Stimulated activated CD8-positive, alpha-beta memory T cell treated with anti-CD3 and anti-CD28 coated beads, Interleukin-4, amount 100 ng/mL, for 24 hours (primary cell): Measurements from ENCODE around the gene SYMPK.
A peak's percentile ranks its signal among the peaks of the same experiment; 100 is the strongest.

Source experiments
- DNase-seq: peaks from one replicate; pipeline ENCODE4 v3.0.0-alpha.2; 2020; ENCODE audit warnings: low read depth

SYMPK gene

GRCh38 chr19:45825263-45825605 is 37.7 kb downstream of the SYMPK start:
- no peak for DNase-seq

- no peak for DNase-seq
Measured at GRCh38 chr19:45824531-45825262, 38.2 kb downstream of the SYMPK start.

GRCh38 chr19:45824041-45824471 is 38.9 kb downstream of the SYMPK start:
- DNase-seq, result no peak

DNA sequence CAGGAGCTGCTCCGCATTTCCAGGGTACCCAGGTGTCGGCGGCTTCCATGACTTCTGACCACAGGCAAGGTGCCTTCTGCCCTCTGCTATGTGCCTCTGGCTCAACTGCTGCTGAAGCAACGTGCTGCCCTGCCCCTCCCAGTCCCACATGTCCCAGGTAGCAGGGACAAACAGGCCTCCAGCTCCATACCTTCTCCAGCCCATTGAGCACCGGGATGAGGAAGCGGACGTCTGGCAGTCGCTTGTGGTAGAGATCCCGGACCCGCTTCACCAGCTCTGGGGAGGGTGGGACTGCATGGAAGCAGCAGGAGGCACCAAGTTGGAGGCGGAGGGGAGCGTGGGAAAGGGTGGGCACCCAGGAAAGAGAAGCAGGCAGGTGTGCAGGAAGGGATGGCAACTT is 39.8 kb downstream of the SYMPK start:
- no peak for DNase-seq

DNA sequence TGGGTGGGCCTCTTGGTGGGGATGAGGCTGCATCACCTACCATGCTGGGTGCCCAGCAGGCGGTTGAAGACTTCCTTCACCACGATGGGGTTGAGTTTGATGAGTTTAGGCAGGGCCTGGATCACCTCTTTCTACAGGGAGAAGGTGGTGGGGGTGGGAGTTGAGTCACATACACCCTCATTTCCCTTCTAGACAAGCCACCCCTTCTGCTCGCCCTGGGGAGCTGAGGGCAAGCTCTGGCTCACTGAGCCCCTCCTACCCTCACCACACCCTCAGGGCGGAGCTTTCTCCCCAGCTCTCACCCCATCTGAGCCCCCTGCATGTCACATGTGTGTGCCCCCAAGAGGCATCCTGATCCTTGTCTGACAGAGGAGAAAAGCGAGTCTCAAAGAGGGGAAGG is 40.2 kb downstream of the SYMPK start:
- DNase-seq, result no peak

GRCh38 chr19:45821570-45821969 is 41.4 kb downstream of the SYMPK start:
- no peak for DNase-seq

DNA sequence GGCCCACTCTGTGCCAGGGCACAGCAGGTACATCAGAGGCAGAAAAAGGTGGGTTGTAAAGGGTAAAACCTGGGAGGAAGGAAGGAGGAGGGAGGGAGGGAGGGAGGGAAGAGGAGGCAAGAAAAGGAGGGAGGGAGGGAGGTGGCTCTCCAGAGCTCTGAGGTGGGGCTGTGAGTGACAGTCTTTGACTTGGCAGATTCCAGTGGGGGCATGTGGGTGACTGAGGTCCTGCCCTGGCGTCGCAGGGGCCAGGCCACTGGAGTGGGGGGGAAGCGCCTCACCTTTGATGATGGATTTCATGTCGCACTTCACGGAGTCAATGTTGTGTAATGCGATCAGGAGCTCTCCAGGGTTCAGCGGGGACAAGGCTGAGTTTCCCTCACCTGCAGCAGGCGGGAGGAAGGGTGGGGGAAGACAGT is 41.8 kb downstream of the SYMPK start:
- no peak for DNase-seq

GRCh38 chr19:45820413-45821102 is 42.4 kb downstream of the SYMPK start:
- DNase-seq, result no peak

DNA sequence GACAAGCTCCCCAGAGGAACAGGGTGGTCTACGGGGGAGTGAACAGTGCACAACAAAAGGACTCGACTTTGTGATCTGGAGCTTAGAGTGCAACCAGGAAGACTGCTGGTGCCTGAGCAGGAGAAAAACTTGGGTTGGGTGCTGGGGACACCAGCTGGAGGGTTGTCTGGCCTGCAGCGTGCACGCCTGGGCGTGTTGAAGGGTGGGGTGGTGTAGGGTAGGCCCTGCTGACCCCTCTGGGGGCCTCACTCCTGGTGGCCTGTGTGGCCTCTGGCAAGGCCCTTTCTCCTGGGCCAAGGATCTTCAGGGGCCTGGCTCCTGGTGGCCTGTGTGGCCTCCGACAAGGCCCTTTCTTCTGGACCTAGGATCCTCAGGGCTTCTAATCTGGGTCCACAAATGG is 43.2 kb downstream of the SYMPK start:
- no peak for DNase-seq

DNA sequence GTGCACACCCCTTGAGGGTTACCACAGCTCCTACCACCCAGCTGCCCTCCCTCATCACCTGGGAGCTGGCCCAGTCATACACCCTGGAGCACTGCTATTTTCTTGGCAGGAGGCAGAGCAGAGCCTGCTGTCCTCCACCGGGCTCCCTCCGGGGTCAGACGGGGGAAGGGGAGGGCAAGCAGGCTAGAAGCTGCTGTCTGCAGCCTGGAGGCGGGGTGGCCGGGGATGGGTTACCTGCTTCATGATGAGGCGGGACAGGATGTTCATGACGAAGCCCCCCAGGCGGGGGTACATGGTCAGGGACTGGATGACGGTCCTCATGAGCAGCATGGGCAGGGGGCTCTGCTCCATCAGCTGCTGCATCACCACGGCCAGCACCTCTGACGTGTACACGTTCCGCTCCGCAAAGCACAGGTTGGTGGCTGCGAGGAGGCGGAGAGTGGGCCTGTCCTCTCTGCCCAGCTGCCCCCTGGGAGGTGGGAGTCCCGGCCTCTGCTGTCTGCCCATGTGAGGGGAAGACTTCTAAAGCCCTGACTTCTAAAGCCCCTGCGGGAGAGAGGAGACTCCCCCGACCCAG is 45.1 kb downstream of the SYMPK start:
- DNase-seq, result no peak

- DNase-seq, result peak; percentile 96
Measured at GRCh38 chr19:45817010-45817724, 45.8 kb downstream of the SYMPK start.

DNA sequence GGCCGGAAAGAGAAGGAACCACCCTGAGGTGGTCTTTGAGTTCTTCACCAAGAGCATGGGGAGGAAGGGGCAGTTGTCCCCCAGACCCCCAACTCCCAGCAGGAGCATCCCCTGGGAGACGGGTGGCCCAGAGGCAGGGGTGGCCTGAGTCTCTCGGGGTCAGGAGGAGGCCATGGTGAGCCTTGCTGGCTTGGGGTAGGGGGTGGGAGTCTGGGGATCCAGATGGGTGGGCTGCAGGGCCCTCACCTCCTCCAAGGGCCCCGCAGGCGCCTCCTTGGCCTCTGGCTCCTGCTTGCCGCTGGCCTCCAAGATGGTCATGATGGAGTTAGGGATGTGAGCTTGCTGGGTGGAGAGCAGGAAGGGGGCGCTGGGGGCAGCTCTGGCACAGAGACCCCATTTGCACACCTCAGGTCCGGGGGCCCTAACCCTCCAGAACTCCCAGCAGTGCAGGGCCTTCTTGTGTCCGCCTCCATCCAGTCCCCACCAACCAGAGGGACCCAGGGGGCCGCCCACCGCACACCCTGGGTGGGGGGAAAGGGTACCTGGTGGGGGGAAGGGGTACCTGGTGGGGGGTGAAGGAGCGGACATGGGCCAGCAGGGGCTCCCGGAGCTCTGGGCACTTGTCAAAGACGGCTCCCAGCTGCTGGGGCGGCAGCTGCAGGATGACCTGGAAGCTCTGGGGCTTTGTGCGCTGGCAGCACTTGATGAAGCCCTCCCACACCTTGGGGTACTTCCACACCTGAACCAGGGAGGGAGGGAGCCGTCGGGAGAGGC is 46.5 kb downstream of the SYMPK start:
- DNase-seq, result no peak

GRCh38 chr19:45815481-45816216 is 47.3 kb downstream of the SYMPK start:
- no peak for DNase-seq

GRCh38 chr19:45814851-45815480 is 48.0 kb downstream of the SYMPK start, which contains the start of gene RSPH6A:
RSPH6A (minus strand) TSS chr19:45815308; CDS start chr19:45815176, 132 bp downstream.
- no peak for DNase-seq

GRCh38 chr19:45814166-45814780 is 48.7 kb downstream of the SYMPK start:
- DNase-seq, result no peak

GRCh38 chr19:45812297-45812696 is 50.6 kb downstream of the SYMPK start:
- DNase-seq, result no peak

DNA sequence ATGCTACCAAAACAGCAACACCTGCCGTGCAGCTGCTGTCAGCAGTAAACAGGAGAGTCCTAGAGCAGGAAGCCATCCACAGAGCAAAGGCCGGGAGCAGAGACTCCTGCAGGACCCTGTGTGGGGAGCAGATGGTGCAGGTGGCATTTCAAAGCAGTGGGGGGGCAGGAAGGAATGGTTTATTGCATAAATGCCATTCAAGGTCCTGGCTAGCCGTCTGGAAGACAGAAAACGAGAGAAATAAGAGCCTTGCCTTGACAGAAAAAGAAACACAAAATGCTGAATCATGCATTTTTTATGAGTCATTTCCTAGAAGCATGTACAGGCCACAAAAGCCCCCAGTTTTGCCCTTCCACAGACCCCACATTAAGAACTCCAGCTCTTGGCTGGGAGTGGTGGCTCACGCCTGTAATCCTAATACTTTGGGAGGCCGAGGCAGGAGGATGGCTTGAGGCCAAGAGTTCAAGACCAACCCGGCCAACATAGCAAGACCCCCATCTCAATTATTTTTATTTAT is 53.2 kb downstream of the SYMPK start:
- DNase-seq, result no peak

DNA sequence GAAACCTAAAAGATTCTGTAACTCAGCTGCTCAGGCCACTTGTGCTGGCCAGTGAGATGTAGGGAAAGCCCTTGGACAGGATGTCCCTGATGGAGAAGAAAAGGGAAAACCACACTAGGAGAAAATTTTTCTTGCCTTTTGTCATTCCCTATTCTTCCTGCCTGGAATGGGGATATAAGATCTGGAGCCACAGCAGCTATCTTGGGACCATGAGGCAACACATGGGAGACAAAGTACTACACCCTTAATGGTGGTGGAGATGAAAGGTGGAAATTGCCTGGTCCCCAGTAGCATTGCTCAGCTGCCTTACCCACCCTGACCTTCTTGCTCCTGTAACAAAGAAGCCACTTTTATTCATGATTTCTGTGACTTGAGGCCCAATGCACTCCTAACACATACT is 57.2 kb downstream of the SYMPK start:
- DNase-seq, result no peak

DNA sequence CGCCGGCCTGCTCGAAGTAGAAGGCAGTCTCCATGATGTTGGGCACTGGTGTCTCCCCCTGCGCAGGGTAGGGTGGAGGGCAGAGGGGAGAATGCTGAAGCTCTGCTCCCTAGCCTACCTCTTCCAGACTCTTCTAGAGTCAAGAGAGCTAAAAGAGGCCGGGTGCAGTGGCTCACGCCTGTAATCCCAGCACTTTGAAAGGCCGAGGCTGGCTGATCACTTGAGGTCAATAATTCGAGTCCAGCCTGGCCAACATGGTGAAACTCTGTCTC is 58.1 kb downstream of the SYMPK start:
- no peak for DNase-seq
